CD4-positive, alpha-beta T cell treated with Interferon alpha-2 for 1 hour (primary cell): ENCODE results near the gene AKAP13.
A peak's percentile ranks its signal among the peaks of the same experiment; 100 is the strongest.
"Not testable (repeated sequence)": the region's sequence is repeated elsewhere in the genome, so short reads cannot be mapped to it uniquely, and the experiment has no call there.

Source experiments
- DNase-seq, 2 donors: peaks; one replicate each; pipeline ENCODE4 v3.0.0-alpha.2; 2020 to 2022

AKAP13 gene

GRCh38 chr15:85380217-85380811 is at the start of gene AKAP13:
TSS of gene AKAP13 (plus strand) at chr15:85380603. CDS start at chr15:85485721, 105,118 bp downstream.
- DNase-seq, result peak; percentile 98

GRCh38 chr15:85330901-85331588 is 49.4 kb upstream of the AKAP13 start:
- peak; percentile 74 to 80 for DNase-seq

- DNase-seq, result no peak
Measured at GRCh38 chr15:85331655-85332285, 48.6 kb upstream of the AKAP13 start.

GRCh38 chr15:85333132-85333831 is 47.1 kb upstream of the AKAP13 start:
- DNase-seq, result no peak

- DNase-seq, result no peak
Measured at GRCh38 chr15:85334241-85334640, 46.2 kb upstream of the AKAP13 start.

GRCh38 chr15:85335193-85335942 is 45.0 kb upstream of the AKAP13 start:
- no peak for DNase-seq

GRCh38 chr15:85336880-85337279 is 43.5 kb upstream of the AKAP13 start:
- no peak for DNase-seq

GRCh38 chr15:85337425-85338074 is 42.9 kb upstream of the AKAP13 start:
- no peak for DNase-seq

GRCh38 chr15:85340321-85340665 is 40.1 kb upstream of the AKAP13 start:
- no peak for DNase-seq

- no peak for DNase-seq
Measured at GRCh38 chr15:85340852-85341251, 39.6 kb upstream of the AKAP13 start.

GRCh38 chr15:85342163-85342562 is 38.2 kb upstream of the AKAP13 start:
- DNase-seq, result not testable (repeated sequence)

GRCh38 chr15:85343443-85343842 is 37.0 kb upstream of the AKAP13 start:
- not testable (repeated sequence) for DNase-seq

GRCh38 chr15:85344241-85344640 is 36.2 kb upstream of the AKAP13 start:
- DNase-seq, result not testable (repeated sequence)

GRCh38 chr15:85344653-85345114 is 35.7 kb upstream of the AKAP13 start:
- DNase-seq, result not testable (repeated sequence)

- not testable (repeated sequence) for DNase-seq
Measured at GRCh38 chr15:85345196-85345918, 35.0 kb upstream of the AKAP13 start.

- DNase-seq, result not testable (repeated sequence)
Measured at GRCh38 chr15:85346462-85347084, 33.8 kb upstream of the AKAP13 start.

GRCh38 chr15:85347264-85348047 is 32.9 kb upstream of the AKAP13 start:
- DNase-seq, result not testable (repeated sequence)

GRCh38 chr15:85348048-85348766 is 32.2 kb upstream of the AKAP13 start:
- DNase-seq, result not testable (repeated sequence)

- DNase-seq, result not testable (repeated sequence)
Measured at GRCh38 chr15:85349062-85349461, 31.3 kb upstream of the AKAP13 start.
